HepG2 (cell line): ENCODE measurements around the gene ZNRF3. TPM values are rescaled to one million over a fixed set of nuclear protein-coding genes. Genes with fewer than 3 reads are reported as not detected.

ENCODE experiments used
- ATF3 ChIP-seq: sonication (generic); formaldehyde crosslinking; IDR thresholded peaks from 2 replicates; pipeline ENCODE4 v1.4.0; 2020; ENCODE audit warnings: missing genetic modification reagents
- CBFB ChIP-seq: sonication (generic); formaldehyde crosslinking; IDR thresholded peaks from 2 replicates; pipeline ENCODE4 v1.4.0; 2020; ENCODE audit warnings: missing genetic modification reagents
- CSRNP2 ChIP-seq: sonication (generic); formaldehyde crosslinking; conservative IDR thresholded peaks from 2 replicates; pipeline ENCODE4 v1.8.0; 2022; ENCODE audit warnings: low read depth, missing genetic modification reagents
- EP300 ChIP-seq, 3 experiments: sonication (generic) in 1 of 3; formaldehyde crosslinking in 1 of 3; IDR thresholded peaks; 2 replicates each; pipeline versions ENCODE4 v1.5.1 to v1.6.1; 2011 to 2020; ENCODE audit warnings: low read depth in 2 of 3, low read length in 2 of 3, borderline replicate concordance in 1 of 3, improper control_type of control experiment in 1 of 3, mild to moderate bottlenecking in 1 of 3, missing genetic modification reagents in 1 of 3, moderate library complexity in 1 of 3
- FOXP1 ChIP-seq, 2 experiments: fragments of 450-650 bp in 1 of 2; IDR thresholded peaks; 2 replicates each; pipeline ENCODE4 v1.6.1; 2017 to 2018; ENCODE audit warnings: antibody characterized with exemption in 1 of 2
- LCORL ChIP-seq, 2 experiments: fragments of 450-650 bp in 1 of 2; sonication (generic) in 1 of 2; formaldehyde crosslinking in 1 of 2; IDR thresholded peaks; 2 replicates each; pipeline versions ENCODE4 v1.5.0 to v1.6.1; 2017 to 2020; ENCODE audit warnings: antibody characterized with exemption in 1 of 2, missing genetic modification reagents in 1 of 2
- MED8 ChIP-seq: sonication (generic); formaldehyde crosslinking; IDR thresholded peaks from 2 replicates; pipeline ENCODE4 v1.8.1; 2023; ENCODE audit warnings: mild to moderate bottlenecking, missing genetic modification reagents; ENCODE audit not compliant: insufficient replicate concordance
- NR3C1 ChIP-seq: sonication (generic); formaldehyde crosslinking; IDR thresholded peaks from 2 replicates; pipeline ENCODE4 v1.4.0; 2020; ENCODE audit warnings: missing genetic modification reagents
- ZBTB2 ChIP-seq: sonication (generic); formaldehyde crosslinking; IDR thresholded peaks from 2 replicates; pipeline ENCODE4 v1.8.0; 2022; ENCODE audit warnings: low read depth, missing genetic modification reagents
- ZBTB3 ChIP-seq: sonication (generic); formaldehyde crosslinking; IDR thresholded peaks from 2 replicates; pipeline ENCODE4 v1.4.0; 2020; ENCODE audit warnings: low read depth, mild to moderate bottlenecking, moderate library complexity, missing genetic modification reagents, borderline replicate concordance
- ZNF10 ChIP-seq: sonication (generic); formaldehyde crosslinking; IDR thresholded peaks from 2 replicates; pipeline ENCODE4 v1.4.0; 2020; ENCODE audit warnings: mild to moderate bottlenecking, low read depth, missing genetic modification reagents, borderline replicate concordance
- ZNF124 ChIP-seq: sonication (generic); formaldehyde crosslinking; IDR thresholded peaks from 2 replicates; pipeline ENCODE4 v1.4.0; 2020; ENCODE audit warnings: missing genetic modification reagents
- ZNF138 ChIP-seq: sonication (generic); formaldehyde crosslinking; IDR thresholded peaks from 2 replicates; pipeline ENCODE4 v1.5.0; 2020; ENCODE audit warnings: mild to moderate bottlenecking, low read depth, missing genetic modification reagents
- ZNF318 ChIP-seq: sonication (generic); formaldehyde crosslinking; IDR thresholded peaks from 2 replicates; pipeline ENCODE4 v1.4.0; 2020; ENCODE audit warnings: mild to moderate bottlenecking, missing genetic modification reagents
- ZNF441 ChIP-seq: sonication (generic); formaldehyde crosslinking; IDR thresholded peaks from 2 replicates; pipeline ENCODE4 v1.7.0; 2021; ENCODE audit warnings: missing genetic modification reagents, borderline replicate concordance
- ZNF577 ChIP-seq: sonication (generic); formaldehyde crosslinking; IDR thresholded peaks from 2 replicates; pipeline ENCODE4 v1.4.0; 2020; ENCODE audit warnings: mild to moderate bottlenecking, low read depth, missing genetic modification reagents, borderline replicate concordance
- polyA plus RNA-seq, 8 experiments: library from polyadenylated mRNA; depleted of rRNA in 3 of 8; stranded (reverse) in 7 of 8; unstranded in 1 of 8; fragments of >200 nt; fragmentation: Illumina TruSeq in 4 of 8; extraction: Trizol in 4 of 8; gene quantifications; 2 replicates each; pipeline versions ENCODE4 v1.2.1 to v1.2.3, GENCODE V29; 2011 to 2016; ENCODE audit warnings: low read depth in 4 of 8, missing spikeins in 1 of 8, mixed read lengths in 1 of 8; ENCODE audit not compliant: insufficient read depth in 1 of 8
- total RNA-seq, 5 experiments: library from RNA; depleted of rRNA; stranded (reverse); fragments of >200 nt; fragmentation: Illumina TruSeq; extraction: Trizol; gene quantifications; 2 replicates each; pipeline ENCODE4 v1.2.3, GENCODE V29; 2016; ENCODE audit warnings: low read depth in 1 of 5

The ZNRF3 gene
- total and polyA plus RNA-seq, 2 of the 13 experiments (the other 11 are each of a cell fraction or from before 2014, with no cell fraction given): 20.3 to 36.7 TPM

- TF ChIP-seq ZNF577 (CRISPR knock-in tag) (no peak), ZBTB2 (CRISPR knock-in tag) (no peak), ZNF441 (no peak), ZNF124 (no peak), ZBTB3 (CRISPR knock-in tag) (no peak), ZNF10 (CRISPR knock-in tag) (no peak), FOXP1 (IDR thresholded peaks at IDR 0.05) (peak; percentile 71; the same call in 1 of the 2 replicates), FOXP1 (CRISPR knock-in tag; IDR thresholded peaks at IDR 0.05) (peak; percentile 93), NR3C1 (no peak), ZNF318 (no peak), EP300 (IDR thresholded peaks at IDR 0.05; ENCODE audit: low read depth in 2 of 2, low read length in 2 of 2) (peak in 1 of 2 experiments; percentile 97; a peak in 2 of 4 replicates), EP300 (CRISPR knock-in tag; IDR thresholded peaks at IDR 0.05; ENCODE audit: borderline replicate concordance) (peak; percentile 85; the same call in 1 of the 2 replicates), CBFB (CRISPR knock-in tag) (no peak), CSRNP2 (CRISPR knock-in tag) (no peak), ATF3 (CRISPR knock-in tag) (no peak), MED8 (CRISPR knock-in tag) (no peak), ZNF138 (CRISPR knock-in tag) (no peak), LCORL (IDR thresholded peaks at IDR 0.05) (no peak), LCORL (CRISPR knock-in tag; IDR thresholded peaks at IDR 0.05) (peak; percentile 48; the same call in 1 of the 2 replicates)
Observed at GRCh38 chr22:28981818-28982499, 98.6 kb downstream of the ZNRF3 start (continued).
